ENCODE results near the gene USP6. TPM values are rescaled to one million over a fixed set of nuclear protein-coding genes. Genes with fewer than 3 reads are reported as not detected.

The USP6 gene
- total and polyA plus RNA-seq, 10 of the 15 experiments (the other 5 are each of a cell fraction or from before 2014, with no cell fraction given), result under 0.01 to 0.39 (median 0.10) TPM; not detected in 2

GRCh38 chr17:5210091-5210490 is 94.3 kb downstream of the USP6 start (continued):
- TF ChIP-seq ZNF592 (IDR thresholded peaks at IDR 0.05), result peak; percentile 45; the same call in 1 of the 2 replicates
- TF ChIP-seq MYB (IDR thresholded peaks at IDR 0.05; ENCODE audit: borderline replicate concordance, low read depth, low read length), result no peak
- no peak for TF ChIP-seq NBN (IDR thresholded peaks at IDR 0.05)
- no peak for TF ChIP-seq EED (IDR thresholded peaks at IDR 0.05; ENCODE audit: low read depth)
- TF ChIP-seq KLF5 (IDR thresholded peaks at IDR 0.05; ENCODE audit: partially characterized antibody), result no peak
- peak; percentile 69 for TF ChIP-seq ZNF687 (IDR thresholded peaks at IDR 0.05)
- peak; percentile 16; the same call in 1 of the 2 replicates for TF ChIP-seq FOXM1 (IDR thresholded peaks at IDR 0.05; ENCODE audit: low read depth, low read length)
- no peak for TF ChIP-seq CBX5 (IDR thresholded peaks at IDR 0.05; ENCODE audit: low read depth)
- no peak for TF ChIP-seq NRF1 (conservative IDR thresholded peaks at IDR 0.05; ENCODE audit: low read depth, low read length)
- no peak for TF ChIP-seq ZBED1 (IDR thresholded peaks at IDR 0.05; ENCODE audit: borderline replicate concordance)
- TF ChIP-seq GATAD2B (conservative IDR thresholded peaks at IDR 0.05; ENCODE audit: low read depth), result no peak
- no peak for TF ChIP-seq ZNF384 (IDR thresholded peaks at IDR 0.05; ENCODE audit: borderline replicate concordance, low read depth, low read length)
- TF ChIP-seq PML (IDR thresholded peaks at IDR 0.05; ENCODE audit: low read length), result peak; percentile 22; the same call in 1 of the 2 replicates
- no peak for TF ChIP-seq MLLT1 (IDR thresholded peaks at IDR 0.05)
- no peak for TF ChIP-seq IRF5 (IDR thresholded peaks at IDR 0.05; ENCODE audit: borderline replicate concordance)
- peak; percentile 67 for TF ChIP-seq POLR2A (IDR thresholded peaks at IDR 0.05; ENCODE audit: low read depth, low read length)
- TF ChIP-seq NR2F1 (conservative IDR thresholded peaks at IDR 0.05), result no peak

Data from GM12878 (cell line).